Activated naive CD4-positive, alpha-beta T cell treated with anti-CD3 and anti-CD28 coated beads for 36 hours (primary cell): ENCODE data around the gene NOTCH1. TPM values are rescaled to one million over a fixed set of nuclear protein-coding genes. Genes with fewer than 3 reads are reported as not detected.

Experiments
- CTCF ChIA-PET: fragments of 350-600 bp; sonication (Branson Sonifier 250); formaldehyde crosslinking; loops from one replicate; lab custom pipeline; 2021; ENCODE audit warnings: antibody characterized with exemption; lab: Charles Lee
- DNase-seq: peaks from one replicate; pipeline ENCODE4 v3.0.0-alpha.2; 2020
- H3K27ac Mint-ChIP-seq: one replicate; pipeline ENCODE4 v1.8.0; 2021; ENCODE audit warnings: mild to moderate bottlenecking, mixed read lengths
- H3K27me3 Mint-ChIP-seq: one replicate; pipeline ENCODE4 v1.8.0; 2021; ENCODE audit warnings: low read depth, mixed read lengths
- H3K36me3 Mint-ChIP-seq: one replicate; pipeline ENCODE4 v1.8.0; 2021; ENCODE audit warnings: low read depth, mixed read lengths
- H3K4me1 Mint-ChIP-seq: one replicate; pipeline ENCODE4 v1.8.0; 2021; ENCODE audit warnings: low read depth, mixed read lengths
- H3K4me3 Mint-ChIP-seq: one replicate; pipeline ENCODE4 v1.8.0; 2021; ENCODE audit warnings: mild to moderate bottlenecking, moderate library complexity, mixed read lengths
- H3K9me3 Mint-ChIP-seq: one replicate; pipeline ENCODE4 v1.8.0; 2021; ENCODE audit warnings: mixed read lengths
- intact Hi-C: fragments of 100-400 bp; cut with micrococcal nuclease; formaldehyde crosslinking; loops from one replicate; pipeline ENCODE4 v1.15.1; 2023
- total RNA-seq, 2 experiments: library from RNA; stranded (reverse); gene quantifications; one replicate each; pipeline ENCODE4 v1.2.3, GENCODE V29; 2021

NOTCH1 gene
- total RNA-seq, 2 experiments from 2014 or later = 71.4 to 80.2 TPM

- Mint-ChIP-seq H3K36me3 (peaks cover 33% of the 10 kb centered on the region), H3K27me3 (no peaks in the 10 kb centered on the region), H3K27ac (no peak overlapping the region), H3K4me1 (no peaks in the 10 kb centered on the region), H3K9me3 (no peaks in the 10 kb centered on the region), H3K4me3 (no peak overlapping the region)
- intact Hi-C loops = no loop called here
- CTCF ChIA-PET = no interaction called here
- DNase-seq = no peak
These were observed 78.1 kb downstream of the NOTCH1 start for GRCh38 chr9:136467766-136468165.

GRCh38 chr9:136466155-136466541 lies 79.7 kb downstream of the NOTCH1 start:
- no peak for DNase-seq
- no peaks in the 10 kb centered on the region for H3K27me3 Mint-ChIP-seq
- CTCF ChIA-PET = no interaction called here
- H3K4me3 Mint-ChIP-seq = no peak overlapping the region
- H3K4me1 Mint-ChIP-seq = no peaks in the 10 kb centered on the region
- no peak overlapping the region for H3K27ac Mint-ChIP-seq
- H3K36me3 Mint-ChIP-seq = peaks cover 36% of the 10 kb centered on the region
- intact Hi-C loops = no loop called here
- H3K9me3 Mint-ChIP-seq = no peaks in the 10 kb centered on the region

GRCh38 chr9:136465500-136466154 lies 80.2 kb downstream of the NOTCH1 start:
- Mint-ChIP-seq H3K27me3 (no peaks in the 10 kb centered on the region), H3K4me3 (no peak overlapping the region), H3K9me3 (no peaks in the 10 kb centered on the region), H3K4me1 (no peaks in the 10 kb centered on the region), H3K36me3 (peaks cover 40% of the 10 kb centered on the region), H3K27ac (no peak overlapping the region)
- CTCF ChIA-PET = no interaction called here
- intact Hi-C loops = no loop called here
- no peak for DNase-seq

GRCh38 chr9:136464241-136464640 lies 81.6 kb downstream of the NOTCH1 start:
- CTCF ChIA-PET = no interaction called here
- Mint-ChIP-seq H3K27me3 (no peaks in the 10 kb centered on the region), H3K27ac (no peak overlapping the region), H3K4me3 (no peak overlapping the region), H3K36me3 (peaks cover 44% of the 10 kb centered on the region), H3K4me1 (no peaks in the 10 kb centered on the region), H3K9me3 (no peaks in the 10 kb centered on the region)
- intact Hi-C loops = no loop called here
- DNase-seq = no peak

GRCh38 chr9:136463578-136463977 lies 82.3 kb downstream of the NOTCH1 start:
- H3K4me1 Mint-ChIP-seq = no peaks in the 10 kb centered on the region
- peaks cover 49% of the 10 kb centered on the region for H3K36me3 Mint-ChIP-seq
- H3K4me3 Mint-ChIP-seq = no peak overlapping the region
- H3K27me3 Mint-ChIP-seq = no peaks in the 10 kb centered on the region
- CTCF ChIA-PET = interaction anchor here (1.0 kb wide), 1 partner anchor 23 kb away, joined by 4 read pairs; no protein-coding TSS in a partner anchor
- intact Hi-C loops = no loop called here
- no peak overlapping the region for H3K27ac Mint-ChIP-seq
- H3K9me3 Mint-ChIP-seq = no peaks in the 10 kb centered on the region
- no peak for DNase-seq

GRCh38 chr9:136462664-136463063 lies 83.2 kb downstream of the NOTCH1 start:
- intact Hi-C loops = no loop called here
- Mint-ChIP-seq H3K27me3 (no peaks in the 10 kb centered on the region), H3K4me1 (no peaks in the 10 kb centered on the region), H3K9me3 (no peaks in the 10 kb centered on the region), H3K4me3 (no peak overlapping the region), H3K36me3 (peaks cover 51% of the 10 kb centered on the region), H3K27ac (no peak overlapping the region)
- CTCF ChIA-PET = interaction anchor here (1.0 kb wide), 1 partner anchor 22 kb away, joined by 4 read pairs; no protein-coding TSS in a partner anchor
- DNase-seq = no peak

- Mint-ChIP-seq H3K36me3 (peaks cover 45% of the 10 kb centered on the region), H3K4me3 (no peak overlapping the region), H3K27ac (no peak overlapping the region), H3K4me1 (no peaks in the 10 kb centered on the region), H3K9me3 (no peaks in the 10 kb centered on the region), H3K27me3 (no peaks in the 10 kb centered on the region)
- no peak for DNase-seq
- CTCF ChIA-PET = no interaction called here
- intact Hi-C loops = no loop called here
These were observed 85.0 kb downstream of the NOTCH1 start for GRCh38 chr9:136460772-136461325.

- Mint-ChIP-seq H3K27ac (no peak overlapping the region), H3K36me3 (peaks cover 43% of the 10 kb centered on the region), H3K9me3 (no peaks in the 10 kb centered on the region), H3K27me3 (no peaks in the 10 kb centered on the region), H3K4me3 (no peak overlapping the region), H3K4me1 (no peaks in the 10 kb centered on the region)
- intact Hi-C loops = no loop called here
- no peak for DNase-seq
- CTCF ChIA-PET = no interaction called here
These were observed 86.4 kb downstream of the NOTCH1 start for GRCh38 chr9:136459425-136459824.

- Mint-ChIP-seq H3K9me3 (no peaks in the 10 kb centered on the region), H3K27ac (no peak overlapping the region), H3K4me1 (no peaks in the 10 kb centered on the region), H3K27me3 (no peaks in the 10 kb centered on the region), H3K4me3 (no peak overlapping the region), H3K36me3 (peaks cover 45% of the 10 kb centered on the region)
- CTCF ChIA-PET = no interaction called here
- intact Hi-C loops = no loop called here
- no peak for DNase-seq
These were observed 88.5 kb downstream of the NOTCH1 start for GRCh38 chr9:136457326-136457725.

GRCh38 chr9:136456258-136456657 lies 89.6 kb downstream of the NOTCH1 start:
- CTCF ChIA-PET = no interaction called here
- H3K27me3 Mint-ChIP-seq = no peaks in the 10 kb centered on the region
- no peak overlapping the region for H3K4me3 Mint-ChIP-seq
- intact Hi-C loops = no loop called here
- no peaks in the 10 kb centered on the region for H3K9me3 Mint-ChIP-seq
- no peaks in the 10 kb centered on the region for H3K4me1 Mint-ChIP-seq
- no peak overlapping the region for H3K27ac Mint-ChIP-seq
- H3K36me3 Mint-ChIP-seq = peaks cover 44% of the 10 kb centered on the region
- no peak for DNase-seq

GRCh38 chr9:136455043-136456002 lies 90.5 kb downstream of the NOTCH1 start:
- Mint-ChIP-seq H3K36me3 (peaks cover 42% of the 10 kb centered on the region), H3K4me3 (no peak overlapping the region), H3K9me3 (no peaks in the 10 kb centered on the region), H3K4me1 (no peaks in the 10 kb centered on the region), H3K27me3 (no peaks in the 10 kb centered on the region), H3K27ac (no peak overlapping the region)
- CTCF ChIA-PET = no interaction called here
- no peak for DNase-seq
- intact Hi-C loops = no loop called here

GRCh38 chr9:136454026-136454796 lies 91.6 kb downstream of the NOTCH1 start:
- CTCF ChIA-PET = no interaction called here

More at GRCh38 chr9:136454026-136454796, 91.6 kb downstream of the NOTCH1 start:
- H3K9me3 Mint-ChIP-seq = no peaks in the 10 kb centered on the region
- no peak for DNase-seq
- H3K27ac Mint-ChIP-seq = no peak overlapping the region
- H3K36me3 Mint-ChIP-seq = peaks cover 42% of the 10 kb centered on the region
- intact Hi-C loops = no loop called here
- no peaks in the 10 kb centered on the region for H3K4me1 Mint-ChIP-seq
- no peaks in the 10 kb centered on the region for H3K27me3 Mint-ChIP-seq
- no peak overlapping the region for H3K4me3 Mint-ChIP-seq
